HepG2 (cell line): ENCODE measurements around the gene TMEM221. TPM values are rescaled to one million over a fixed set of nuclear protein-coding genes. Genes with fewer than 3 reads are reported as not detected.
A peak's percentile ranks its signal among the peaks of the same experiment; 100 is the strongest.

Experiments used
- ATF7-NPFF ChIP-seq: sonication (generic); formaldehyde crosslinking; IDR thresholded peaks from 2 replicates; pipeline ENCODE4 v1.8.1; 2023; ENCODE audit warnings: mild to moderate bottlenecking, low read depth, missing genetic modification reagents, moderate library complexity
- BORCS8-MEF2B ChIP-seq: sonication (generic); formaldehyde crosslinking; IDR thresholded peaks from 2 replicates; pipeline ENCODE4 v1.8.0; 2022; ENCODE audit warnings: mild to moderate bottlenecking, missing genetic modification reagents
- FOXO1 ChIP-seq: sonication (generic); formaldehyde crosslinking; IDR thresholded peaks from 2 replicates; pipeline ENCODE4 v1.4.0; 2020; ENCODE audit warnings: missing genetic modification reagents
- GTF3A ChIP-seq: sonication (generic); formaldehyde crosslinking; conservative IDR thresholded peaks from 2 replicates; pipeline ENCODE4 v1.4.0; 2020; ENCODE audit warnings: mild to moderate bottlenecking, missing genetic modification reagents
- PHF21A ChIP-seq: sonication (generic); formaldehyde crosslinking; IDR thresholded peaks from 2 replicates; pipeline ENCODE4 v1.5.0; 2020; ENCODE audit warnings: mild to moderate bottlenecking, missing genetic modification reagents
- RNF219 ChIP-seq: sonication (generic); formaldehyde crosslinking; IDR thresholded peaks from 2 replicates; pipeline ENCODE4 v1.5.0; 2020; ENCODE audit warnings: mild to moderate bottlenecking, missing genetic modification reagents
- RXRA ChIP-seq: sonication (generic); formaldehyde crosslinking; IDR thresholded peaks from 2 replicates; pipeline ENCODE4 v1.5.1; 2020; ENCODE audit warnings: missing genetic modification reagents
- SKIL ChIP-seq: sonication (generic); formaldehyde crosslinking; IDR thresholded peaks from 2 replicates; pipeline ENCODE4 v1.8.0; 2022; ENCODE audit warnings: missing genetic modification reagents, mild to moderate bottlenecking, moderate library complexity, borderline replicate concordance
- SP1 ChIP-seq, 2 experiments: fragments of 450-650 bp in 1 of 2; sonication (generic) in 1 of 2; formaldehyde crosslinking in 1 of 2; IDR thresholded peaks; 2 replicates each; pipeline versions ENCODE4 v1.4.0 to v1.6.1; 2016 to 2020; ENCODE audit warnings: missing genetic modification reagents in 1 of 2
- TBX2 ChIP-seq: sonication (generic); formaldehyde crosslinking; IDR thresholded peaks from 2 replicates; pipeline ENCODE4 v1.5.0; 2020; ENCODE audit warnings: missing genetic modification reagents, mild to moderate bottlenecking, borderline replicate concordance
- ZFP36L2 ChIP-seq: sonication (generic); formaldehyde crosslinking; IDR thresholded peaks from 2 replicates; pipeline ENCODE4 v1.4.0; 2020; ENCODE audit warnings: missing genetic modification reagents
- ZFP91 ChIP-seq: sonication (generic); formaldehyde crosslinking; IDR thresholded peaks from 2 replicates; pipeline ENCODE4 v1.9.0; 2022; ENCODE audit warnings: missing genetic modification reagents, mild to moderate bottlenecking, borderline replicate concordance
- ZHX2 ChIP-seq, 2 experiments: sonication (generic) in 1 of 2; formaldehyde crosslinking in 1 of 2; IDR thresholded peaks; 2 replicates each; pipeline versions ENCODE4 v1.6.1 to v1.9.0; 2014 to 2022; ENCODE audit warnings: antibody characterized with exemption in 1 of 2, borderline replicate concordance in 1 of 2, inconsistent platforms in 1 of 2, low read depth in 1 of 2, missing genetic modification reagents in 1 of 2
- ZNF891 ChIP-seq: sonication (generic); formaldehyde crosslinking; IDR thresholded peaks from 2 replicates; pipeline ENCODE4 v1.5.0; 2020; ENCODE audit warnings: mild to moderate bottlenecking, missing genetic modification reagents
- polyA plus RNA-seq, 8 experiments: library from polyadenylated mRNA; depleted of rRNA in 3 of 8; stranded (reverse) in 7 of 8; unstranded in 1 of 8; fragments of >200 nt; fragmentation: Illumina TruSeq in 4 of 8; extraction: Trizol in 4 of 8; gene quantifications; 2 replicates each; pipeline versions ENCODE4 v1.2.1 to v1.2.3, GENCODE V29; 2011 to 2016; ENCODE audit warnings: low read depth in 4 of 8, missing spikeins in 1 of 8, mixed read lengths in 1 of 8; ENCODE audit not compliant: insufficient read depth in 1 of 8
- total RNA-seq, 5 experiments: library from RNA; depleted of rRNA; stranded (reverse); fragments of >200 nt; fragmentation: Illumina TruSeq; extraction: Trizol; gene quantifications; 2 replicates each; pipeline ENCODE4 v1.2.3, GENCODE V29; 2016; ENCODE audit warnings: low read depth in 1 of 5

TMEM221 gene
- total and polyA plus RNA-seq, 2 of the 13 experiments (the other 11 are each of a cell fraction or from before 2014, with no cell fraction given) = 0.33 to 0.77 TPM

GRCh38 chr19:17470068-17470841, 21.8 kb upstream of the TMEM221 start, which contains the start of gene SLC27A1 (continued):
- TF ChIP-seq ZFP91 (CRISPR knock-in tag) = peak; percentile 25; the same call in 1 of the 2 replicates
- no peak for TF ChIP-seq ZHX2 (IDR thresholded peaks at IDR 0.05; ENCODE audit: low read depth)
- no peak for TF ChIP-seq ZHX2 (CRISPR knock-in tag; IDR thresholded peaks at IDR 0.05; ENCODE audit: borderline replicate concordance)
- TF ChIP-seq TBX2 (CRISPR knock-in tag) = no peak
- TF ChIP-seq BORCS8-MEF2B (CRISPR knock-in tag) = no peak
- TF ChIP-seq PHF21A (CRISPR knock-in tag) = 0 out of 2 replicates have a peak, but pooled peaks have one; percentile 7
- no peak for TF ChIP-seq RXRA (CRISPR knock-in tag)
- no peak for TF ChIP-seq GTF3A
- TF ChIP-seq SP1 (IDR thresholded peaks at IDR 0.05) = no peak
- TF ChIP-seq SP1 (CRISPR knock-in tag; IDR thresholded peaks at IDR 0.05) = peak; percentile 66
- no peak for TF ChIP-seq ATF7-NPFF (CRISPR knock-in tag)
- TF ChIP-seq SKIL = no peak
- peak; percentile 30; the same call in 1 of the 2 replicates for TF ChIP-seq FOXO1 (CRISPR knock-in tag)
- no peak for TF ChIP-seq RNF219 (CRISPR knock-in tag)
- TF ChIP-seq ZNF891 (CRISPR knock-in tag) = no peak
- no peak for TF ChIP-seq ZFP36L2 (CRISPR knock-in tag)
